GM19099 (cell line): ENCODE measurements around the gene FLNB.

ENCODE experiments used
- POLR2A ChIP-seq: IDR thresholded peaks from 3 replicates; pipeline ENCODE4 v1.6.1; 2011; ENCODE audit warnings: low read depth; ENCODE audit not compliant: insufficient read length; ENCODE audit errors: extremely low read depth

Gene FLNB

GRCh38 chr3:58179235-58180098 lies 171.2 kb downstream of the FLNB start:
- TF ChIP-seq POLR2A: no peak

- no peak for TF ChIP-seq POLR2A
Measured at GRCh38 chr3:58180099-58180880, 172.1 kb downstream of the FLNB start.

- TF ChIP-seq POLR2A: no peak
Measured at GRCh38 chr3:58180940-58181587, 172.8 kb downstream of the FLNB start.

GRCh38 chr3:58183221-58183620 lies 175.0 kb downstream of the FLNB start:
- no peak for TF ChIP-seq POLR2A

GRCh38 chr3:58183891-58184290 lies 175.7 kb downstream of the FLNB start:
- no peak for TF ChIP-seq POLR2A

GRCh38 chr3:58184309-58184981 lies 176.2 kb downstream of the FLNB start:
- no peak for TF ChIP-seq POLR2A

- TF ChIP-seq POLR2A: no peak
Measured at GRCh38 chr3:58184982-58185360, 176.7 kb downstream of the FLNB start.

GRCh38 chr3:58188173-58188564 lies 179.9 kb downstream of the FLNB start:
- TF ChIP-seq POLR2A: no peak

- TF ChIP-seq POLR2A: no peak
Measured at GRCh38 chr3:58188921-58189451, 180.8 kb downstream of the FLNB start.

- TF ChIP-seq POLR2A: no peak
Measured at GRCh38 chr3:58189691-58190090, 181.5 kb downstream of the FLNB start.

GRCh38 chr3:58190291-58190690 lies 182.1 kb downstream of the FLNB start:
- no peak for TF ChIP-seq POLR2A

GRCh38 chr3:58190882-58191281 lies 182.7 kb downstream of the FLNB start:
- TF ChIP-seq POLR2A: no peak

- no peak for TF ChIP-seq POLR2A
Measured at GRCh38 chr3:58191361-58191991, 183.3 kb downstream of the FLNB start.

- no peak for TF ChIP-seq POLR2A
Measured at GRCh38 chr3:58192069-58192468, 183.8 kb downstream of the FLNB start.

GRCh38 chr3:58193682-58194407 lies 185.6 kb downstream of the FLNB start:
- no peak for TF ChIP-seq POLR2A
